Left forelimb (tissue), 1 donor: ENCODE results near the gene UBE2D4.
A peak's percentile ranks its signal among the peaks of the same experiment; 100 is the strongest.

Experiments used
- DNase-seq: peaks from one replicate; pipeline ENCODE4 v3.0.0-alpha.2; 2018; ENCODE audit warnings: low spot score

The UBE2D4 gene

DNA sequence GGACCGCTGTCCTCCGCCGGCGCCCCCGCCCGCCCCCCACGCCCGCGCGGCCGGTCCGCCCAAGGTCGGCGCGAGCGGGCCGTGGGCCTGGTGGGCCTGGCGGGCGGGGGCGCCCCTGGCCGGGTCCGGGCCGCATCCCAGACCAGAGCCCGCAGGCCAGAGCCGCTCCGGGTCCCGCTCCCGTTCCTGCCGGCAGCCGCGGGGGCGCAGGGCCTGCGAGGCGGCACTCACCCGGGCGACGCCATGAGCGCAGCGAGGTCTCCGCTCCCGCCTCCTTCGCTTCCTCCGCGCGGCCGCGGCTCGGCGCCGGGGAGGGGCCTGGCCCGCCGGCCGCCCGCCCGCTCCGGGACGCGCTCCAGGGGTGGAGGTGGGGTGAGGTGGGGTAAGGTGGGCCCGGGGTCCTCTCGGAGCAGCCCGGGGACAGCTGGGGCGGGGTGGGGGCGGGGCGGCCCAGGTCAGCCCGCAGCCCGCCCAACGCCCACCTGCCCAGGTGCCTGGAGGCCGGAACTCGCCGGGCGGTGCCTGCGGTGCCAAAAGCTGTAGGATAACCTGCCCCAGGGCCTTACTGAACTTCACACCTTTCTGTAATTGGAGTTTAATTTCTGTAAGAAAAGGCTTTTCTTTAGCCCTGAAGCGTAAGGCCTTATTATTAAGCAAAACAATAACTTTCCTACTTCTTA, 19.8 kb upstream of the UBE2D4 start, which contains the start of gene URGCP:
Gene URGCP, minus strand, starts transcription at position 266 of the 680 bp plus-strand sequence. Its CDS starts 21 bp downstream, at position 245.
- DNase-seq, result peak; percentile 76

DNA sequence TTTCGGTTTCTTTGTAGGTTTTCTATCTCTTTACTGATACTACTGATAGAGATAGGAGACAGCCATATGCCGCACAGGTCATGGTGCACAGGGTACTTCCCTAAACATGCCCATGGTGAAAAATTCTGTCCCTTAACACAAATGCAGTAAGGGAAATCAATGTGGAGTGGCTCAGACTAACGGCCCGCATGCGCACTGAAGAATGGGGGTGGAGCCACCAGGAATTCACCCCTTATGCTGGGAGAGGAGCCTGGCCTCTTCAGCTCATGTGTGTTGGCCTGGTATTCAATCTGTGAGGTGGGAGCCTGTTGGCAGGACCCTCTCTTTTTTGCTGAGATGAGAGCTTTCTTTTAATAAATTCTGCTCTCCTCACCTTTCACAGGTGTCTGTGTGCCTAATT, 11.4 kb upstream of the UBE2D4 start:
- no peak for DNase-seq

DNA sequence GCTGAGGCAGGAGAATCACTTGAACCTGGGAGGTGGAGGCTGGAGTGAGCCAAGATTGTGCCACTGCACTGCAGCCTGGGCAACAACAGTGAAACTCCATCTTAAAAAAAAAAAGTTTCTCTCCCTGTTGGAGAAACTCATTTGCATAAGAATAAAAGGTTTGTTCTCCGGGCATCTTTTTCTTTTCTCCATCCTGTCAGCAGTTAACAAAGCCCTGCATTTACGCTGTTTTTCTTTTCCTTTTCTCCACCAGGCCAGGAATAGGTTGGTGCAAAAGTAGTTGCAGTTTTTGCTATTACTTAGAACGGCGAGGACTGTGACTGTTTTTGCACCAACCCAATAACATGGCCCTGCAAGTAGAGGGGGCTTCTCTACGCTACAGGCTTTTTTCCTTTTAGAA, 10.3 kb upstream of the UBE2D4 start:
- DNase-seq, result no peak

DNA sequence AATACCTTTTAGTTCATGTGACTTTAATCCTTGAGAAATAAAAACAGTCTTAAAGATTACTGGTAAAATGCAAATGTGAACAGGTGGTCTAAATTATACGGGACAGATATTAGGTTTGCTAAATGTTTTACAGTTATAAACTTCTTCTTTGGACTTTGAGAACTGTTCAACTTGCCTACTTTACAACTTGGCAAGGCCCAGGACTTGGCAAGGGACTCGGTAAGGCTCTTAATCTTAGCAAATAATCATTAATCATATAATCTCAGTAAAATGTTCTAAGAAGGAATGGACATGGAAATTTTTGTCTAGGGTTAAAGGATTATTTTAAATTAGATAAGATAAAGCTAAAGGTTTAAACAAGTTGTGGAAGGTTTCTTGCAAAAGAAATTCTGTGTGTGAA, 4.8 kb upstream of the UBE2D4 start:
- no peak for DNase-seq

DNA sequence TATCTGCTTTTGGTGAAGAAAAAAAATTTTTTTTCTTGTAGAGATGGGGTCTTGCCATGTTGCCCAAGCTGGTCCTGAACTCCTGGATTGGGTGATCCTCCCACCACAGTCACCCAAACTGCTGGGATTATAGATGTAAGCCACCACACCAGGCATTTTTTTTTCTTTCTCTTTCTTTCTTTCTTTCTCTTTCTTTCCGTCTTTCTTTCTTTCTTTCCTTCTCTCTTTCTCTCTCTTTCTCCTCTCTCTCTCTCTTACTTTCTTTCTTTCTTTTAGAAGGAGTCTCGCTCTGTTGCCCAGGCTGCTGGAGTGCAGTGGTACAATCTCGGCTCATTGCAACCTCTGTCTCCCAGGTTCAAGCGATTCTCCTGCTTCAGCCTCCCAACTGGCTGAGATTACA, 3.5 kb upstream of the UBE2D4 start:
- DNase-seq, result no peak

DNA sequence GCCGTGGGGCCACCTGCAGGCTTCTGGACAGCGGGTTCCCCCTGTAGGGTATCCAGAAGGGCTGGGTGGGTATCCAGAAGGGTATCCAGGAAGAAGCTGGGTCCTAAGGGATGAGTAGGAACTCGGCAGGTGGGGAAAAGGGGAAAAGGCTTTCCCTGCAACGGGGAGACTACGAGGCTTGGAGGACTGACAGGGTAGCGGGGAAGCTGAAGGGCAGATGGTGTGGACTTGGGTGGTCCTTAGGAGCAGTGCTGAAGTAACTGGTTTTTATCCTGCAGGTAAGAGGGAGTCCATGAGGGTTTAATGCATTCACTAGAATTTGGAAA, 525 bp downstream of the UBE2D4 start:
- no peak for DNase-seq

DNA sequence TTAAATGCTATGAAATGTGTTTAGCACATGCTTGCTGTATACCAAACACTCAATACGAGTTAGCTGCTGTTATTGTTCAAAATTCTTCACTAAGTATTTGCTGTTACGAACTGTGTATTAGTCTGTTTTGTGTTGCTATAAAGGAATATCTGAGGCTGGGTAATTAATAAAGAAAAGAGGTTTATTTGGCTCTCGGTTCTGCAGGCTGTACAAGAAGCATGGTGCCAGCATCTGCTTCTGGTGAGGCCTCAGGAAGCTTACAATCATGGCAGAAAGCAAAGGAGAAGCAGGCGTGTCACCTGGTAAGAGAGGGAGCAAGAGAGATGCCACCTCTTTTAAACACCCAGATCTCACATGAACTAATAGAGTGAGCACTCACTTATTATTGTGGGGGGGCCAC, 1.6 kb downstream of the UBE2D4 start:
- DNase-seq, result no peak

DNA sequence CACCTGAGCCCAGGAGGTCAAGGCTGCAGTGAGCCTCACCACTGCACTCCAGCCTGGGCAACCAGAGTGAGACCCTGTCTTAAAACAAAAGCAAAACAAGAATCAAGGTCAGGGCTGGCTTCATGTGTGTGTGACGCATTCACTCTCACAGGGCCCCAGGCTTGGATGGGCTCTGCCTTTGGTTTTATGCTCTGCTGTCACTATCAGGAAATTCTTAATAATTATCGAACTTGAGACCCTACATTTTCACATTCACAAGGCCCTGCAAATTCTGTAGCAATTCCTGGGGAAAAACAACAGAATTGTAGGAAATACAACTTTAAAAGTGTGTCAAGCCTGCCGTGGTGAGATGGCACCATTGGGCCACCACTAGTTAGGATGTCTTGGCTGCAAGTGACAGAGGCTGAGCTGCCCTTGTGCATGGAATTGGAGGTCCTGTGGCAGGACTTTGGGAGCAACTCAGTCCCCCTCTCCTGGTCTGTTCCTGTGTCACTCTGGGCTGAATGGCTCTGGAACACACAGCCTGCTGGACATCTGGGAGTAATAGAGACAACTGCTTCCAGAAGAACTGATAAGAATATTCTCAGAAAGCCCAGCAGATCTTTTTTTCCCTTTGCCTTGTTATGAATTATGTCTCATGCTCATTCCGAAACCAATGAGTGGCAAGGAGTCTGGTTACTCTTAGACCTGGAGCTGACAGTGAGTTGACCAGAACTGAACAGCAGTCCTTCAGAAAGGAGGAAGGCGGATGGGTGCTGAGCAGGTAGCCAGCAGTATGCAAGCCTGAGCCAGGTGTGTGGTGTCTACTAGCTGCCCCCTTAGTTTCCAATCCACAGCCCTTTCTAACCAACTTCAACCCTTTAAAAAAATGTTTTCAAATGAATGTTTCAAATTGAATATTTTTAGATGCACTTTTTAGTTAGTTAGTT, 3.6 kb downstream of the UBE2D4 start:
- DNase-seq, result no peak

DNA sequence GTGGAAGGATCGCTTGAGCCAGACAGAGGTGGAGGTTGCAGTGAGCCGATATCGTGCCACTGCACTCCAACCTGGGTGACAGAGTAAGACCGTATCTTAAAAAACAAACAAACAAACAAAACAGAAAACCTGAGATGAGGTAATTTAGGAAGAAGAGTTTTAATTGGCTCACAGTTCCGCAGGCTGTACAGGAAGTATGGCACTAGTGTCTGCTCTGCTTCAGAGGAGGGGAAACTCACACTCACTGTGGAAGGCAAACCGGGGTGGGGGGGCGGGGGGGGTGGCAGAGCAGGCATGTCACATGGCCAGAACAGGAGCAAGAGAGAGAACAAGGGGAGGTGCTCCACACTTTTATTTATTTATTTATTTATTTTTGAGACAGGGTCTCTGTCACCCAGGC, 5.1 kb downstream of the UBE2D4 start:
- no peak for DNase-seq

DNA sequence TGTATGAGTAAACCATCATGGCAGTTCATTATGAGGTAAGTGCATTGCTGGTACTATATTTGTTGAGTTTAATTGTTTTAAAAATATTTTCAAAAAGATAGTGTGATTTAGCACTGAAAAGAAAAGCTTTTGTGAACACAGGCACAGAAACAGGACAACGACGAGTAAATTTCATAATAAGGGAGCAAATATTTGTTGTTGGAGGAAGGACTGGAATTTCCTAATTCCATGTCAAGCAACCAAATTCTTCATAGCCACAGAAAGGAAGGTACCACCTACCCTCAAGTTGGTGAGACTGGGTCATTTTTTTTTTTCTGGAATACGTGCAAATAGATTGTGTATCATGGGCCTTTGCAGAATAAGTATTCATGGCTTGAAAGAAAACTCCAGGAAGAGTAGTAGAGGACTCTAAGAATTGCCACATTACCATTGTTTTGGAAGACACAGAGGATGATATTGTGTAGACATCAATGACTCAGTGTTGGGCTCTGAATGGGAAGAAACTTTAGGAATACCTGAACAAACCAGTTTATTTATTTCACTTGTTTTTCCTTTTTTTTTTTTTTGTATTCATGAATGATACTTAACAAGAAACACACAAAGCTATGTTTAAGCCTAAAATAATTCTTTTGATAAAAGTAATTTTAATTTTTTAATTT, 7.8 kb downstream of the UBE2D4 start:
- DNase-seq, result no peak

DNA sequence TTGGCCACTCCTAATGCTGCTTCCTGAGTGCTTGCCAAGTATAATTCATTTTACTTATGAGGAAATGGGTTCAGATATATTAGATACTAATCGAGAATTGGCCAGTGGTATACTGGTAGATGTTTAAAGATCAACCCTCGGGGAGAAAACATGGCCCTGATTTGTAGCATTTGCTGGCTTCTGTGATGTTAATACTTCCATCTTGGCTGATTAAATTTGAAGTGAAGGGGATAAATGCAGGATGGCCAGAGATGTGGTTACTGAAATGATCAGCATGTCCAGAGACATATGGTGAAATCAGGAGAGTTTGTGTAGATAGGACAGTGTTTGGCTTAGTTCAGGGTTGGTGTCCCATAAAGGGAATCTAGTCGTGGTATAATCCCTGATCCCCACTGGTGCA, 11.2 kb downstream of the UBE2D4 start:
- no peak for DNase-seq

DNA sequence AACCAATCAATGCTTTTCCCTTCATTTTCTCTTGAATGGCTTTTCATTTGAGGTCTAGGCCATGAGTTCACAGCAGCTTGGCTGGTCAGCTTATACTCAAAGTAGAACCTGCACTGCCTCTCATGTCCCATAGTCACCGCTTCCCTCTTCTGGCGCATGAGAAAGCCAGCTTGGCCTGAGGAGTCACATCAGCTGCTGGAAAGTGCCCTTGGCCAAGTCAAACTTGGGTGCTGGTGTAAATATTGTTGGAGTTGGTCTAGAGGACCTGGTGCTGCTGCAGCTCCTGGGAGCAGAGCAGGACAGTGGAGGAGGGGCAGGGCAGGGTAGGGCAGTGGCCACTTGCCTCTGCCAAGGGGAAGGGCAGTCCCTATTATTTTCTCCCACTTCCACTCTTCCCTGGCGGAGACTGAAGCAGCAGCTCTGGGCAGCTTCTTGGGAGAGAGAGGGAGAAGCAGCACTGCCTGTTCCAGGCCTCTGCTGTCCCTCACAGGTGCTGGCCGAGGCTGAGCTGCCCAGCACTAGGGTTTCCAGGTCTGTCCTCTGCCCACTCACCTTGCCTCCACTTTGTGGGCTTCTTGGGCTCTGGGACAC, 12.8 kb downstream of the UBE2D4 start:
- DNase-seq, result no peak

DNA sequence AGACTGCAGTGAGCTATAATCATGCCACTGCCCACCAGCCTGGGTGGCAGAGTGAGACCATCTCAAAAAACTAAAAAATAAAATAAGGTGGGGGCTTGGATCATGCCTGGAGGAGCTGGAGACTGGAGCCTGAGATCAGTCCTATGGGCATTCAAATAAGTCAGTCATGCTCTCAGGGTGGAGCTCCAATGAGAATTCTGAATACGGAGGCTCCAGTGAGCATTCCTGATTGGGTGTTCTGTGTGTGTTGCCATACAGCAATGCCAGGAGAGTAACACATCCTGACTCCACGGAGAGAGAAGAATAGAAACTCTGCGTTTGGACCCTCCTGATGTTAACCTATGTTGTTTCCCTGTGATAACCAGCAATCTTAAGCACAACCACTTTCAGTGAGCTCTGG, 16.0 kb downstream of the UBE2D4 start:
- DNase-seq, result no peak

DNA sequence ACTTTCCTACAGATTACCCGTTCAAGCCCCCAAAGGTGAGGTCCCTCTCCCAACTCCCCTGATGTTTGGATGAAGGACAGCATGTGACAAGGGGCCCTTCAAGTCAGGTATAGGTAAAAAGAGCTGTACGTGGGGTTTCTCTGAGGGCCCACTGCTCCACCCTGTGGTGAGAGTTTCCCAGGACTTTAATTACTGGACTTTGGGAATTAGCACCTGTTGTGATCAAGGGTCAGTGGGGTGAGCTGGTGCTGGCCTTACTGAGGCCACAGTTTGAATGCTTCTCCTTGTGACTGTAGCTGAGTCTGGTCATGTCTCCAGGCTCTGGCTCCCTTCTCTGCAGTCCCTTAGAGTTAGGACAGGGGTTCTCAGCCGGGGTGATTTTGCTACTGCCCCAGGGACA, 16.8 kb downstream of the UBE2D4 start:
- DNase-seq, result no peak

DNA sequence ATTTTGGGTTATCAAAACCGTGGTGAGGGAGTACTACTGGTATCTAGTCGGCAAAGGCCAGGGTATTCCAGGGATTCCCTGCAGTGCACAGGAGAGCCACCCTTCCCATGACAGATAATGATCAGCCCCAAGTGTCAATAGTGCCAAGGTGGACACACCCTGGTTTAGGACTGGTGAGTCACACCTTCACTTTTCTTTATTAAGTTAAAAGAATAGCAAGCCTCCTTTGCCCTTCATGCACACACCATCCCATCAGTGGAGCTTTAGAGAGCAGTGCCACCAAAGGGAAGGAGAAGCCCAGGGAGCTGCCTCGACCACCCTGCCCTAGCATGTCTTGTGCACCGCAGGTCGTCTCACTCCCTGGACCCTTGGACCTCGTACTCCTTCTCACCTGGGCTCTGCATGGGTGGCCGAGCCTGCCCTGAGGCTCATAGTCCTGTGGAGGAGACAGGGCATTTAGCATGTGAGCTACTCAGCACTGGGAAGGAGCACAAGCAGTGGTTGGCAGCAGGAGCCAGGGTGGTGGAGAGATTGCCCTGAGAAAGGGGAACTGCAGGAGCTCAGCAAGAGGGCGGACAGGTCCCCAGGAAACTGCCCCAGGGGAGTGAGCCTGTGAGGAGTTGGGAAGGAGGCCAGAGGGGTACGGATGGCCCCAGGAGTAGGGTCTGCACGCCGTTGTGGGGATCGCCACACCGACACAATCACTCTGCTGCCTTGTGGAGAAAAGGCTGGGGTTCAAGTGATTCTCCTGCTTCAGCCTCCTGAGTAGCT, 17.4 kb downstream of the UBE2D4 start:
- DNase-seq, result no peak

DNA sequence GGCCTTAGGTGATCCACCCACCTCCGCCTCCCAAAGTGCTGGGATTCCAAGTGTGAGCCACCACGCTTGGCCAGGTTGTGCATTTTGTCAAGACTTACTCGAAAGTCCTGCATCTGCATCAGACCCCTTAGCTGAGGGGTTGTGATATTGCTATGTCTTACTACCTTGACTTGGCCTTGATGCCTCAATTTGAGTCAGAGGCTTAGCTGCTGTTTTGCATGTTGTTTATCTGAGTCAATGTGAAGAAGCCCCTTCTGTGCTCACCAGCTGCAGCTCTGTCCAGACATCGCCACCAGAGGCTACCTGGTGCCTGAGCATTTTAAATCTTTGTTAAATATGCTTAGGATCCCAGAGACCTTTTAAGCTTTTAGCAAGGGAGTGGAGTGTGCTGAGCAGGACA, 18.1 kb downstream of the UBE2D4 start:
- no peak for DNase-seq

DNA sequence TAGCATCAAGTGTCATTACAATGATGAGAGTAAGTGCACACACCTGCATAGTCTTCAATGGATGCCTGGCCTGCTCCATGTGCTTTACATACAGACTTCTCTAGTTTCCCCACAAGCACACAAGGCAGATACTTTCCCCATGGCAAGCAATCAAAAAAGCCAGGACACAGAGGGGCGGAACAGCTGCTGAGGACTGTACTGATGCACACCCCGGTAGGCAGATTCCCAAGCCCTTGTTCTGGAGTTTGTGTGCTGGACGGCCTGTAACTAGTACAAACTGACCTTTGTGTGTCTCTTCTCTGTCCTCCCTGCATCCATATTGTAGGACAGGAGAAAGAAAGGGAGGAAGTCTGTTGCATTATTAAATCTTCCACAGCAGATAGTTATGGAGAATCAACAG, 25.8 kb downstream of the UBE2D4 start:
- no peak for DNase-seq

DNA sequence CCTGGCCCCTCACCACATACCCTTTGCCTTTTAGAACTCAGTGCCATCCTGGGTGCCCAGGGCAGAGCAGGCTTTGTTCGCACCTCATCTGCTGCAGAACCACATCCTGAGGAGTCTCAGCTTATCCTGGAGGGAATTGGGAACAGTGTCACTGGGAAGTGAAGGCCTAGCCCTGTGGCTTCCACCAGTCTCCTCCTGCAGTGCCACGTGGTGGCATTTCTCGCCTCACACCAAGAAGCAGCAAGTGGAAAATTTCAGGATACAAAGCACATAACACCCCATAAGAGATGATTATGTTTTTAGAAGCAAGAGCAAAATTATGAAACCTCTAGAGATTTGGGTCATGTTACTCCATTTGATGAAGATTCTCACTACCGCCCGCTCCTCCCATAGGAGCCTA, 26.8 kb downstream of the UBE2D4 start:
- DNase-seq, result no peak

DNA sequence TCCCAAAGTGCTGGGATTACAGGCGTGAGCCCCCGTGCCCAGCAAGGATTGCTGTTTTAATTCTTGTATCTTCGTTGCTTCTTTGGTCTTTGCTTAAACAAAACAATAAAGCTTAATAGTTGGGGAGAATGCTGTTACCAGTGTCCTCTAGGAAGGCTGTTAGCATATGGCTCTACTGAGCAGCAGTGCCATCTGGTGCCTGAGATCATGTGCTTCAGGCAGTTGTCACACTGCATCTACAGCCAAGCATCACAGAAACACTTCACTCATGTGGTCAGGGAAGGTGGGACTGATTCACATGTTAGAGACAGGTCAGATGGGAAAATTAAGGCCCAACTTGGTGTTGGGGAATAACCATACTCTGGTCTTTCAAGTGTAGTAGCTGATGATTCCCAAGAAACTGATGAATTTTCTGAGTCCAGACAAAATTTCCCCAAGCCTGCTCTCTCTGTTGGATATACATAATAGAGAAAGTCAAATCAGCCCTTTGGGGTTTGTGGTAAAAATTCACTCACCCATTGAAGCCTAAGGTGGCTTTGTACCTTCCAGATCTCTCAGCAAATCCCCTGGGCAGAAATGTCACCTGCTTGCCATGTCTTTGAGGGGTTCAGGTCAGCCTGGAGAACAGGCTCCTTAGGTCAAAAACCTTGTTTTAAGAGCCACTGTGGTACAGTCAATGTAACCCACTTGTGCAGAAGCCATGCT, 28.4 kb downstream of the UBE2D4 start:
- no peak for DNase-seq

DNA sequence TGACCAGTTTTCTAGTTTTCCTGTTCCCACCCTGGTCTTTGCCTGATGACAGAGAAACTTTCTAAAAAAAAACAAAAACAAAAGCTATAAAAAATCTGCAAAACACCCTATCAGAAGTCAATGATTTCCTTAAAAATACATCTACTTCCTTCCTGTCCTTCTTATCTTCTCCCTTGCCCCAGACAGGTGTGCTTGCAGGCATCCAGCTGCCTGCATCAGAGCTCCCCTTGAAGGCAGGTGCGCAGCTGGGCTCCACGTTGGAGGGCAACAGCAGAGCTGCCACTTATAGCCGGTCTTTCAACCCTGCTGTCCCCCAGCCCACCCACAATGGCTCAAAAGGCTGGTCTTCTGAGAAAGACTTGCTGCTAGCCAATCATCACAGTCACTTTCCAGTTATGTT, 29.8 kb downstream of the UBE2D4 start:
- no peak for DNase-seq

DNA sequence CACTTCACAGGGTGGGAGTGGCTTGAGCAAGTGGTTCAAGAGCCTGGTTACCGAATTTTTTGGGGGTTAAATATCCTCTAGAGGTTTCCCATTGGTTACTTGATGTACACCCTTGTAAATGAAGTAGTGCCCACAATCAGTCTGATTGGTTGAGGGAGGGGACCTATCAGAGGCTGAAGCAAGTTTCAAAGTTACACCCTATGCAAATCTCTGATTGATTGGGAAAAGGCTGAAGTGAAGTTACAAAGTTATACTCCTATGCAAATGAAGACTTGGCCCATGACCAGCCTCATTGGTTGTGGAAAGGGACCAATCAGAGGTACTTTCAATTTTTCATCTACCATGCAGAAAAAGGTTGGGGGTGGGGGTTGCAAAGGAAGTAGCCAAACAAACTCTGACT, 34.7 kb downstream of the UBE2D4 start:
- no peak for DNase-seq
